OCI-LY3 (cell line): ENCODE results near the gene CYP39A1.

ENCODE experiments used
- EZH2phosphoT487 ChIP-seq: fragments of 200-600 bp; shearing (Covaris generic); IDR thresholded peaks from 2 replicates; pipeline ENCODE4 v1.6.1; 2018; ENCODE audit warnings: antibody characterized with exemption, mixed run types, low read depth
- TF ChIP-seq, protein P1 (sequence below): fragments of 200-600, 300-600 bp; sonication (generic); IDR thresholded peaks from 2 replicates; pipeline ENCODE4 v1.5.1; 2014; ENCODE audit warnings: antibody characterized with exemption, low read length, low read depth

DNA sequence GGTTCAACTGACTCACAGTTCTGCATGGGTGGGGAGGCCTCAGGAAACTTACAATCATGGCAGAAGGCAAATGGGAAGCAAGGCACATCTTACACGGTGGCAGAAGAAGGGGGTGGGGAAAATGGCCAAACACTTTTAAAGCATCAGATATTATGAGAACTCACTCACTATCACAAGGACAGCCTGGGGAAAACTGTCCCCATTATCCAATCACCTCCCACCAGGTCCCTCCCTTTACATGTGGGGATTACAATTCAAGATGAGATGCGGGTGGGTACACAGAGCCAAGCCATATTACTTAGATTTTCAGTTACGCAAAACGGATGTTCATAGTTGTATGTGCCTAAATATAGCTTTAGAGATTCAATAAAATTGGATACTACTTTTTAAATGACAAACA lies 25.6 kb downstream of the CYP39A1 start:
- TF ChIP-seq, protein P1, sequence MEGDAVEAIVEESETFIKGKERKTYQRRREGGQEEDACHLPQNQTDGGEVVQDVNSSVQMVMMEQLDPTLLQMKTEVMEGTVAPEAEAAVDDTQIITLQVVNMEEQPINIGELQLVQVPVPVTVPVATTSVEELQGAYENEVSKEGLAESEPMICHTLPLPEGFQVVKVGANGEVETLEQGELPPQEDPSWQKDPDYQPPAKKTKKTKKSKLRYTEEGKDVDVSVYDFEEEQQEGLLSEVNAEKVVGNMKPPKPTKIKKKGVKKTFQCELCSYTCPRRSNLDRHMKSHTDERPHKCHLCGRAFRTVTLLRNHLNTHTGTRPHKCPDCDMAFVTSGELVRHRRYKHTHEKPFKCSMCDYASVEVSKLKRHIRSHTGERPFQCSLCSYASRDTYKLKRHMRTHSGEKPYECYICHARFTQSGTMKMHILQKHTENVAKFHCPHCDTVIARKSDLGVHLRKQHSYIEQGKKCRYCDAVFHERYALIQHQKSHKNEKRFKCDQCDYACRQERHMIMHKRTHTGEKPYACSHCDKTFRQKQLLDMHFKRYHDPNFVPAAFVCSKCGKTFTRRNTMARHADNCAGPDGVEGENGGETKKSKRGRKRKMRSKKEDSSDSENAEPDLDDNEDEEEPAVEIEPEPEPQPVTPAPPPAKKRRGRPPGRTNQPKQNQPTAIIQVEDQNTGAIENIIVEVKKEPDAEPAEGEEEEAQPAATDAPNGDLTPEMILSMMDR = no peak
- TF ChIP-seq EZH2phosphoT487 = no peak
